SHP77 (cell line): ENCODE measurements around the gene LRMDA.
A peak's percentile ranks its signal among the peaks of the same experiment; 100 is the strongest.
"Not testable (repeated sequence)": the region's sequence is repeated elsewhere in the genome, so short reads cannot be mapped to it uniquely, and the experiment has no call there.

Experiments
- DNase-seq, 2 experiments: peaks; one replicate each; lab custom pipeline; 2025; lab: John Stamatoyannopoulos, UW

Gene LRMDA

GRCh38 chr10:76492026-76492425 lies 1060.6 kb downstream of the LRMDA start:
- DNase-seq, result no peak

- DNase-seq, result no peak
Measured at GRCh38 chr10:76492678-76493472, 1061.5 kb downstream of the LRMDA start.

GRCh38 chr10:76497666-76498065 lies 1066.2 kb downstream of the LRMDA start:
- no peak for DNase-seq

- no peak for DNase-seq
Measured at GRCh38 chr10:76504823-76505222, 1073.4 kb downstream of the LRMDA start.

GRCh38 chr10:76509446-76509845 lies 1078.0 kb downstream of the LRMDA start:
- DNase-seq, result no peak

- DNase-seq, result no peak
Measured at GRCh38 chr10:76514321-76514720, 1082.9 kb downstream of the LRMDA start.

GRCh38 chr10:76514869-76515268 lies 1083.4 kb downstream of the LRMDA start:
- no peak for DNase-seq

GRCh38 chr10:76522547-76522946 lies 1091.1 kb downstream of the LRMDA start:
- DNase-seq, result no peak

- no peak for DNase-seq
Measured at GRCh38 chr10:76523246-76523645, 1091.8 kb downstream of the LRMDA start.

GRCh38 chr10:76523791-76524351 lies 1092.4 kb downstream of the LRMDA start:
- no peak for DNase-seq

- DNase-seq, result not testable (repeated sequence)
Measured at GRCh38 chr10:76526833-76527232, 1095.4 kb downstream of the LRMDA start.

- no peak for DNase-seq
Measured at GRCh38 chr10:76540331-76540730, 1108.9 kb downstream of the LRMDA start.

GRCh38 chr10:76540786-76541185 lies 1109.4 kb downstream of the LRMDA start:
- DNase-seq, result no peak

GRCh38 chr10:76541852-76542251 lies 1110.4 kb downstream of the LRMDA start:
- DNase-seq, result no peak

GRCh38 chr10:76542307-76542930 lies 1111.0 kb downstream of the LRMDA start:
- no peak for DNase-seq

GRCh38 chr10:76543655-76544054 lies 1112.2 kb downstream of the LRMDA start:
- no peak for DNase-seq

- no peak for DNase-seq
Measured at GRCh38 chr10:76544789-76545188, 1113.4 kb downstream of the LRMDA start.

GRCh38 chr10:76546411-76546810 lies 1115.0 kb downstream of the LRMDA start:
- peak in 1 of 2 experiments; percentile 1 for DNase-seq

GRCh38 chr10:76547352-76547972 lies 1116.0 kb downstream of the LRMDA start:
- peak; percentile 17 to 55 for DNase-seq

- DNase-seq, result no peak
Measured at GRCh38 chr10:76548716-76549115, 1117.3 kb downstream of the LRMDA start.

- no peak for DNase-seq
Measured at GRCh38 chr10:76549171-76549570, 1117.7 kb downstream of the LRMDA start.

GRCh38 chr10:76550806-76551205 lies 1119.4 kb downstream of the LRMDA start:
- DNase-seq, result no peak
